ENCODE data around the gene ADARB2.

Gene ADARB2

DNA sequence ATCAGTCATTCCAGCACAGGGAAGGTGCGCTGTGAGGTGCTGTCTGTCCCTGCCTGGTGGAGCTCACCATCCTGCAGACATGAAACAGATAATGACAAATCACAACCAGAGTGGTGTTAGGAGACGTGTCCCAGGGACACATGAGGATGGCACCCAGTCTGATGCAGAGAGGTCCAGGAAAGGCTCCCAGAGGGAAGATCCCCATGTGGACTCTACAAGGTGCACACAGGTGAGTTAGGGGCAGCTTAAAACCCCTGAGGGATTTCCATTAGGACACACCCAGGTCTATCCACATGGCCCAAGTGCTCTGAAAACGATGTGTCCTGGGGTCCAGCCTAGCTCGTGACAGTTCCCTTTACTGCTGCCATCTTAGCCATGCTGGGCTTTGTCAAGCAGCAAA lies 91.4 kb downstream of the ADARB2 start:
- TF ChIP-seq AEBP2 (tag by site-specific recombination; IDR thresholded peaks at IDR 0.05; ENCODE audit: borderline replicate concordance) (no peak), ZNF670 (tag by site-specific recombination; IDR thresholded peaks at IDR 0.05; ENCODE audit: low read depth) (no peak), ZNF394 (tag by site-specific recombination; IDR thresholded peaks at IDR 0.05; ENCODE audit: borderline replicate concordance) (no peak), ZNF621 (tag by site-specific recombination; IDR thresholded peaks at IDR 0.05) (no peak), ZNF354C (tag by site-specific recombination; IDR thresholded peaks at IDR 0.05; ENCODE audit: borderline replicate concordance, low read depth) (no peak), ZNF16 (tag by site-specific recombination; IDR thresholded peaks at IDR 0.05; ENCODE audit: low read depth) (no peak), ZBTB7A (tag by site-specific recombination; IDR thresholded peaks at IDR 0.05; ENCODE audit: low read depth) (no peak), ZNF660 (tag by site-specific recombination; IDR thresholded peaks at IDR 0.05) (no peak), ZNF785 (tag by site-specific recombination; IDR thresholded peaks at IDR 0.05) (no peak), SETDB1 (IDR thresholded peaks at IDR 0.05; ENCODE audit: insufficient read length, low read length) (no peak), ZNF596 (tag by site-specific recombination; IDR thresholded peaks at IDR 0.05) (no peak), ZBTB20 (tag by site-specific recombination; IDR thresholded peaks at IDR 0.05) (no peak), ZNF311 (tag by site-specific recombination; IDR thresholded peaks at IDR 0.05; ENCODE audit: borderline replicate concordance) (no peak)
- TF ChIP-seq, protein P1, sequence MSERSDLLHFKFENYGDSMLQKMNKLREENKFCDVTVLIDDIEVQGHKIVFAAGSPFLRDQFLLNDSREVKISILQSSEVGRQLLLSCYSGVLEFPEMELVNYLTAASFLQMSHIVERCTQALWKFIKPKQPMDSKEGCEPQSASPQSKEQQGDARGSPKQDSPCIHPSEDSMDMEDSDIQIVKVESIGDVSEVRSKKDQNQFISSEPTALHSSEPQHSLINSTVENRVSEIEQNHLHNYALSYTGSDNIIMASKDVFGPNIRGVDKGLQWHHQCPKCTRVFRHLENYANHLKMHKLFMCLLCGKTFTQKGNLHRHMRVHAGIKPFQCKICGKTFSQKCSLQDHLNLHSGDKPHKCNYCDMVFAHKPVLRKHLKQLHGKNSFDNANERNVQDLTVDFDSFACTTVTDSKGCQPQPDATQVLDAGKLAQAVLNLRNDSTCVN (tag by site-specific recombination; optimal IDR thresholded peaks at IDR 0.05), result no peak
- ChIA-PET CTCF (no interaction called here), POLR2A (no interaction called here)
- Histone ChIP-seq H3K4me3 (ENCODE audit: low read depth, low read length) (no peak overlapping the region), H3K9me3 (ENCODE audit: control insufficient read depth, insufficient read depth, low read depth, low read length) (no peaks in the 10 kb centered on the region), H3K4me1 (ENCODE audit: control insufficient read depth, insufficient read depth, low read length) (no peaks in the 10 kb centered on the region), H3K36me3 (ENCODE audit: control insufficient read depth in 2 of 2, insufficient read depth in 1 of 2, low read length in 2 of 2) (no peaks in the 10 kb centered on the region), H3K27ac (ENCODE audit: extremely low read depth, low read depth, low read length) (no peak overlapping the region)

GRCh38 chr10:1644191-1644711 lies 93.1 kb downstream of the ADARB2 start:
- no peak overlapping the region for H3K4me3 ChIP-seq (ENCODE audit: low read depth, low read length)
- H3K9me3 ChIP-seq (ENCODE audit: control insufficient read depth, insufficient read depth, low read depth, low read length), result no peaks in the 10 kb centered on the region
- no peaks in the 10 kb centered on the region for H3K36me3 ChIP-seq (ENCODE audit: control insufficient read depth in 2 of 2, insufficient read depth in 1 of 2, low read length in 2 of 2)
- TF ChIP-seq ZNF837 (tag by site-specific recombination; IDR thresholded peaks at IDR 0.05) (no peak), SP2 (tag by site-specific recombination; IDR thresholded peaks at IDR 0.05) (no peak), ZNF768 (tag by site-specific recombination; IDR thresholded peaks at IDR 0.05) (no peak), ZNF585B (tag by site-specific recombination; IDR thresholded peaks at IDR 0.05) (no peak), ZNF404 (tag by site-specific recombination; IDR thresholded peaks at IDR 0.05) (no peak), KLF8 (tag by site-specific recombination; IDR thresholded peaks at IDR 0.05) (no peak)
- TF ChIP-seq, protein P2, sequence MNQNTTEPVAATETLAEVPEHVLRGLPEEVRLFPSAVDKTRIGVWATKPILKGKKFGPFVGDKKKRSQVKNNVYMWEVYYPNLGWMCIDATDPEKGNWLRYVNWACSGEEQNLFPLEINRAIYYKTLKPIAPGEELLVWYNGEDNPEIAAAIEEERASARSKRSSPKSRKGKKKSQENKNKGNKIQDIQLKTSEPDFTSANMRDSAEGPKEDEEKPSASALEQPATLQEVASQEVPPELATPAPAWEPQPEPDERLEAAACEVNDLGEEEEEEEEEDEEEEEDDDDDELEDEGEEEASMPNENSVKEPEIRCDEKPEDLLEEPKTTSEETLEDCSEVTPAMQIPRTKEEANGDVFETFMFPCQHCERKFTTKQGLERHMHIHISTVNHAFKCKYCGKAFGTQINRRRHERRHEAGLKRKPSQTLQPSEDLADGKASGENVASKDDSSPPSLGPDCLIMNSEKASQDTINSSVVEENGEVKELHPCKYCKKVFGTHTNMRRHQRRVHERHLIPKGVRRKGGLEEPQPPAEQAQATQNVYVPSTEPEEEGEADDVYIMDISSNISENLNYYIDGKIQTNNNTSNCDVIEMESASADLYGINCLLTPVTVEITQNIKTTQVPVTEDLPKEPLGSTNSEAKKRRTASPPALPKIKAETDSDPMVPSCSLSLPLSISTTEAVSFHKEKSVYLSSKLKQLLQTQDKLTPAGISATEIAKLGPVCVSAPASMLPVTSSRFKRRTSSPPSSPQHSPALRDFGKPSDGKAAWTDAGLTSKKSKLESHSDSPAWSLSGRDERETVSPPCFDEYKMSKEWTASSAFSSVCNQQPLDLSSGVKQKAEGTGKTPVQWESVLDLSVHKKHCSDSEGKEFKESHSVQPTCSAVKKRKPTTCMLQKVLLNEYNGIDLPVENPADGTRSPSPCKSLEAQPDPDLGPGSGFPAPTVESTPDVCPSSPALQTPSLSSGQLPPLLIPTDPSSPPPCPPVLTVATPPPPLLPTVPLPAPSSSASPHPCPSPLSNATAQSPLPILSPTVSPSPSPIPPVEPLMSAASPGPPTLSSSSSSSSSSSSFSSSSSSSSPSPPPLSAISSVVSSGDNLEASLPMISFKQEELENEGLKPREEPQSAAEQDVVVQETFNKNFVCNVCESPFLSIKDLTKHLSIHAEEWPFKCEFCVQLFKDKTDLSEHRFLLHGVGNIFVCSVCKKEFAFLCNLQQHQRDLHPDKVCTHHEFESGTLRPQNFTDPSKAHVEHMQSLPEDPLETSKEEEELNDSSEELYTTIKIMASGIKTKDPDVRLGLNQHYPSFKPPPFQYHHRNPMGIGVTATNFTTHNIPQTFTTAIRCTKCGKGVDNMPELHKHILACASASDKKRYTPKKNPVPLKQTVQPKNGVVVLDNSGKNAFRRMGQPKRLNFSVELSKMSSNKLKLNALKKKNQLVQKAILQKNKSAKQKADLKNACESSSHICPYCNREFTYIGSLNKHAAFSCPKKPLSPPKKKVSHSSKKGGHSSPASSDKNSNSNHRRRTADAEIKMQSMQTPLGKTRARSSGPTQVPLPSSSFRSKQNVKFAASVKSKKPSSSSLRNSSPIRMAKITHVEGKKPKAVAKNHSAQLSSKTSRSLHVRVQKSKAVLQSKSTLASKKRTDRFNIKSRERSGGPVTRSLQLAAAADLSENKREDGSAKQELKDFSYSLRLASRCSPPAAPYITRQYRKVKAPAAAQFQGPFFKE (tag by site-specific recombination; IDR thresholded peaks at IDR 0.05; ENCODE audit: borderline replicate concordance), result no peak
- TF ChIP-seq, protein P3, sequence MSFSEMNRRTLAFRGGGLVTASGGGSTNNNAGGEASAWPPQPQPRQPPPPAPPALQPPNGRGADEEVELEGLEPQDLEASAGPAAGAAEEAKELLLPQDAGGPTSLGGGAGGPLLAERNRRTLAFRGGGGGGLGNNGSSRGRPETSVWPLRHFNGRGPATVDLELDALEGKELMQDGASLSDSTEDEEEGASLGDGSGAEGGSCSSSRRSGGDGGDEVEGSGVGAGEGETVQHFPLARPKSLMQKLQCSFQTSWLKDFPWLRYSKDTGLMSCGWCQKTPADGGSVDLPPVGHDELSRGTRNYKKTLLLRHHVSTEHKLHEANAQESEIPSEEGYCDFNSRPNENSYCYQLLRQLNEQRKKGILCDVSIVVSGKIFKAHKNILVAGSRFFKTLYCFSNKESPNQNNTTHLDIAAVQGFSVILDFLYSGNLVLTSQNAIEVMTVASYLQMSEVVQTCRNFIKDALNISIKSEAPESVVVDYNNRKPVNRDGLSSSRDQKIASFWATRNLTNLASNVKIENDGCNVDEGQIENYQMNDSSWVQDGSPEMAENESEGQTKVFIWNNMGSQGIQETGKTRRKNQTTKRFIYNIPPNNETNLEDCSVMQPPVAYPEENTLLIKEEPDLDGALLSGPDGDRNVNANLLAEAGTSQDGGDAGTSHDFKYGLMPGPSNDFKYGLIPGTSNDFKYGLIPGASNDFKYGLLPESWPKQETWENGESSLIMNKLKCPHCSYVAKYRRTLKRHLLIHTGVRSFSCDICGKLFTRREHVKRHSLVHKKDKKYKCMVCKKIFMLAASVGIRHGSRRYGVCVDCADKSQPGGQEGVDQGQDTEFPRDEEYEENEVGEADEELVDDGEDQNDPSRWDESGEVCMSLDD (tag by site-specific recombination; IDR thresholded peaks at IDR 0.05), result no peak
- no peak overlapping the region for H3K27ac ChIP-seq (ENCODE audit: extremely low read depth, low read depth, low read length)
- no peaks in the 10 kb centered on the region for H3K4me1 ChIP-seq (ENCODE audit: control insufficient read depth, insufficient read depth, low read length)
- POLR2A ChIA-PET, result no interaction called here
- CTCF ChIA-PET, result interaction anchor here (0.8 kb wide), 1 partner anchor 14 kb away, joined by 3 read pairs; no protein-coding TSS in a partner anchor
